ENCODE data around the gene TMEM184B. TPM values are rescaled to one million over a fixed set of nuclear protein-coding genes. Genes with fewer than 3 reads are reported as not detected.
"Not testable (repeated sequence)": the region's sequence is repeated elsewhere in the genome, so short reads cannot be mapped to it uniquely, and the experiment has no call there.

Gene TMEM184B
- polyA plus RNA-seq, 1 donor from 2014 or later, result 5.9 TPM

GRCh38 chr22:38238519-38239071 lies 34.2 kb downstream of the TMEM184B start:
- Mint-ChIP-seq H3K27ac (no peak overlapping the region), H3K27me3 (no peaks in the 10 kb centered on the region)

GRCh38 chr22:38236786-38237185 lies 36.0 kb downstream of the TMEM184B start:
- no peaks in the 10 kb centered on the region for H3K27me3 Mint-ChIP-seq
- H3K36me3 Mint-ChIP-seq, result peaks cover 7% of the 10 kb centered on the region
- peak overlapping the region in 1 of 3 donors; percentile 85 for H3K27ac Mint-ChIP-seq
- H3K4me3 Mint-ChIP-seq, result no peak overlapping the region
- no peaks in the 10 kb centered on the region for H3K9me3 Mint-ChIP-seq
- H3K4me1 Mint-ChIP-seq, result peaks cover 0 to under 1% (median 0%) of the 10 kb centered on the region in 3 donors

More at GRCh38 chr22:38238519-38239071, 34.2 kb downstream of the TMEM184B start:
- peaks cover 0 to 1% (median 0%) of the 10 kb centered on the region in 3 donors for H3K4me1 Mint-ChIP-seq
- H3K9me3 Mint-ChIP-seq, result no peaks in the 10 kb centered on the region
- peaks cover 6% of the 10 kb centered on the region for H3K36me3 Mint-ChIP-seq
- no peak overlapping the region for H3K4me3 Mint-ChIP-seq

- Mint-ChIP-seq H3K27me3 (no peaks in the 10 kb centered on the region), H3K36me3 (peaks cover 7% of the 10 kb centered on the region), H3K4me1 (no peaks in the 10 kb centered on the region), H3K27ac (no peak overlapping the region), H3K9me3 (no peaks in the 10 kb centered on the region), H3K4me3 (no peak overlapping the region)
These were observed 37.5 kb downstream of the TMEM184B start for GRCh38 chr22:38235240-38235850.

- H3K27ac Mint-ChIP-seq, H3K36me3 Mint-ChIP-seq, H3K27me3 Mint-ChIP-seq, H3K4me1 Mint-ChIP-seq, H3K4me3 Mint-ChIP-seq, H3K9me3 Mint-ChIP-seq: not testable (repeated sequence)
These were observed 39.0 kb downstream of the TMEM184B start for GRCh38 chr22:38233856-38234255.

- peaks cover 0 to 2% (median 0%) of the 10 kb centered on the region in 3 donors for H3K4me1 Mint-ChIP-seq
- peaks cover 8% of the 10 kb centered on the region for H3K36me3 Mint-ChIP-seq
- H3K4me3 Mint-ChIP-seq, result no peak overlapping the region
- H3K9me3 Mint-ChIP-seq, result no peaks in the 10 kb centered on the region
- H3K27ac Mint-ChIP-seq, result peak overlapping the region in 1 of 3 donors; percentile 39
- no peaks in the 10 kb centered on the region for H3K27me3 Mint-ChIP-seq
These were observed 39.4 kb downstream of the TMEM184B start for GRCh38 chr22:38233427-38233826.

- H3K9me3 Mint-ChIP-seq, result no peaks in the 10 kb centered on the region
- peak overlapping the region in 1 of 3 donors; percentile 53 for H3K27ac Mint-ChIP-seq
- no peaks in the 10 kb centered on the region for H3K27me3 Mint-ChIP-seq
- H3K4me1 Mint-ChIP-seq, result peaks cover 0 to 2% (median 0%) of the 10 kb centered on the region in 3 donors
- H3K36me3 Mint-ChIP-seq, result peaks cover 8% of the 10 kb centered on the region
- H3K4me3 Mint-ChIP-seq, result peak overlapping the region in 1 of 4 donors; percentile 51
These were observed 40.6 kb downstream of the TMEM184B start for GRCh38 chr22:38232196-38232595.

GRCh38 chr22:38230916-38231315 lies 41.9 kb downstream of the TMEM184B start:
- Mint-ChIP-seq H3K27ac (no peak overlapping the region), H3K27me3 (no peaks in the 10 kb centered on the region), H3K4me1 (peaks cover 0 to 2% (median 0%) of the 10 kb centered on the region in 3 donors), H3K4me3 (no peak overlapping the region), H3K36me3 (peaks cover 5% of the 10 kb centered on the region), H3K9me3 (no peaks in the 10 kb centered on the region)

GRCh38 chr22:38230108-38230825 lies 42.5 kb downstream of the TMEM184B start:
- Mint-ChIP-seq H3K27ac (no peak overlapping the region), H3K27me3 (no peaks in the 10 kb centered on the region), H3K4me3 (no peak overlapping the region), H3K4me1 (peaks cover 0 to 2% (median 0%) of the 10 kb centered on the region in 3 donors), H3K36me3 (peaks cover 5% of the 10 kb centered on the region), H3K9me3 (no peaks in the 10 kb centered on the region)

- no peaks in the 10 kb centered on the region for H3K27me3 Mint-ChIP-seq
- peaks cover 0 to 2% (median 0%) of the 10 kb centered on the region in 3 donors for H3K4me1 Mint-ChIP-seq
- H3K36me3 Mint-ChIP-seq, result peaks cover 5% of the 10 kb centered on the region
- peak overlapping the region in 1 of 3 donors; percentile 9 for H3K27ac Mint-ChIP-seq
- H3K9me3 Mint-ChIP-seq, result no peaks in the 10 kb centered on the region
- H3K4me3 Mint-ChIP-seq, result peak overlapping the region in 1 of 4 donors; percentile 43
These were observed 43.7 kb downstream of the TMEM184B start for GRCh38 chr22:38228873-38229740.

GRCh38 chr22:38228326-38228872 lies 44.4 kb downstream of the TMEM184B start:
- H3K4me3 Mint-ChIP-seq, result peak overlapping the region in 1 of 4 donors; percentile 43
- H3K4me1 Mint-ChIP-seq, result peaks cover 0 to 2% (median 0%) of the 10 kb centered on the region in 3 donors
- no peaks in the 10 kb centered on the region for H3K9me3 Mint-ChIP-seq
- H3K36me3 Mint-ChIP-seq, result peaks cover 5% of the 10 kb centered on the region
- H3K27ac Mint-ChIP-seq, result no peak overlapping the region
- no peaks in the 10 kb centered on the region for H3K27me3 Mint-ChIP-seq

GRCh38 chr22:38226853-38227649 lies 45.8 kb downstream of the TMEM184B start:
- Mint-ChIP-seq H3K27me3 (no peaks in the 10 kb centered on the region), H3K36me3 (peaks cover 3% of the 10 kb centered on the region), H3K4me1 (peaks cover 0 to 2% (median 0%) of the 10 kb centered on the region in 3 donors), H3K27ac (no peak overlapping the region), H3K9me3 (no peaks in the 10 kb centered on the region), H3K4me3 (no peak overlapping the region)

- Mint-ChIP-seq H3K27me3 (no peaks in the 10 kb centered on the region), H3K4me3 (no peak overlapping the region), H3K9me3 (no peaks in the 10 kb centered on the region), H3K36me3 (no peaks in the 10 kb centered on the region), H3K27ac (no peak overlapping the region), H3K4me1 (peaks cover 0 to 1% (median 0%) of the 10 kb centered on the region in 3 donors)
These were observed 49.4 kb downstream of the TMEM184B start for GRCh38 chr22:38223289-38223960.

- no peaks in the 10 kb centered on the region for H3K27me3 Mint-ChIP-seq
- H3K4me1 Mint-ChIP-seq, result peaks cover 0 to 3% (median 0%) of the 10 kb centered on the region in 3 donors
- no peak overlapping the region for H3K27ac Mint-ChIP-seq
- H3K36me3 Mint-ChIP-seq, result no peaks in the 10 kb centered on the region
- H3K4me3 Mint-ChIP-seq, result no peak overlapping the region
- H3K9me3 Mint-ChIP-seq, result no peaks in the 10 kb centered on the region
These were observed 50.1 kb downstream of the TMEM184B start for GRCh38 chr22:38222797-38223119.
